Measurements from ENCODE around the gene INPP4B.

Gene INPP4B

GRCh38 chr4:142366769-142367181 is 479.3 kb downstream of the INPP4B start:
- H3K27me3 ChIP-seq (ENCODE audit: control insufficient read depth, insufficient read depth, low read length), result no peaks in the 10 kb centered on the region
- H3K79me2 ChIP-seq, result no peaks in the 10 kb centered on the region
- H3K9ac ChIP-seq, result no peak overlapping the region
- no peak overlapping the region for H2AFZ ChIP-seq
- no peaks in the 10 kb centered on the region for H3K9me3 ChIP-seq (ENCODE audit: control insufficient read depth, low read length)
- no peak overlapping the region for H3K4me2 ChIP-seq (ENCODE audit: low read length)
- no peak overlapping the region for H3K4me3 ChIP-seq (ENCODE audit: low read depth, low read length)
- no peak overlapping the region for H3K27ac ChIP-seq
- no peaks in the 10 kb centered on the region for H3K4me1 ChIP-seq
- H3K36me3 ChIP-seq (ENCODE audit: control insufficient read depth, insufficient read depth, low read length), result no peaks in the 10 kb centered on the region
- TF ChIP-seq CTCF (IDR thresholded peaks at IDR 0.05), result no peak

- no peaks in the 10 kb centered on the region for H3K4me1 ChIP-seq
- no peak for TF ChIP-seq CTCF (IDR thresholded peaks at IDR 0.05)
- H3K79me2 ChIP-seq, result no peaks in the 10 kb centered on the region
- no peak overlapping the region for H3K4me3 ChIP-seq (ENCODE audit: low read depth, low read length)
- no peak overlapping the region for H3K4me2 ChIP-seq (ENCODE audit: low read length)
- H3K36me3 ChIP-seq (ENCODE audit: control insufficient read depth, insufficient read depth, low read length), result no peaks in the 10 kb centered on the region
- no peaks in the 10 kb centered on the region for H3K9me3 ChIP-seq (ENCODE audit: control insufficient read depth, low read length)
- no peak overlapping the region for H3K27ac ChIP-seq
- H3K9ac ChIP-seq, result no peak overlapping the region
- H2AFZ ChIP-seq, result no peak overlapping the region
- no peaks in the 10 kb centered on the region for H3K27me3 ChIP-seq (ENCODE audit: control insufficient read depth, insufficient read depth, low read length)
Observed at GRCh38 chr4:142365391-142365790, 480.7 kb downstream of the INPP4B start.

GRCh38 chr4:142363686-142364085 is 482.4 kb downstream of the INPP4B start:
- H3K4me3 ChIP-seq (ENCODE audit: low read depth, low read length), result no peak overlapping the region
- H3K36me3 ChIP-seq (ENCODE audit: control insufficient read depth, insufficient read depth, low read length), result no peaks in the 10 kb centered on the region
- no peaks in the 10 kb centered on the region for H3K4me1 ChIP-seq
- no peak for TF ChIP-seq CTCF (IDR thresholded peaks at IDR 0.05)
- H3K9me3 ChIP-seq (ENCODE audit: control insufficient read depth, low read length), result no peaks in the 10 kb centered on the region
- no peak overlapping the region for H3K9ac ChIP-seq
- H3K79me2 ChIP-seq, result no peaks in the 10 kb centered on the region
- H3K4me2 ChIP-seq (ENCODE audit: low read length), result no peak overlapping the region
- H3K27ac ChIP-seq, result no peak overlapping the region
- H2AFZ ChIP-seq, result no peak overlapping the region
- no peaks in the 10 kb centered on the region for H3K27me3 ChIP-seq (ENCODE audit: control insufficient read depth, insufficient read depth, low read length)

- Histone ChIP-seq H3K27ac (no peak overlapping the region), H3K4me2 (ENCODE audit: low read length) (no peak overlapping the region), H2AFZ (no peak overlapping the region), H3K9ac (no peak overlapping the region), H3K27me3 (ENCODE audit: control insufficient read depth, insufficient read depth, low read length) (no peaks in the 10 kb centered on the region), H3K79me2 (no peaks in the 10 kb centered on the region), H3K4me3 (ENCODE audit: low read depth, low read length) (no peak overlapping the region), H3K36me3 (ENCODE audit: control insufficient read depth, insufficient read depth, low read length) (no peaks in the 10 kb centered on the region), H3K9me3 (ENCODE audit: control insufficient read depth, low read length) (no peaks in the 10 kb centered on the region), H3K4me1 (no peaks in the 10 kb centered on the region)
- TF ChIP-seq CTCF (IDR thresholded peaks at IDR 0.05), result no peak
Observed at GRCh38 chr4:142361981-142362380, 484.1 kb downstream of the INPP4B start.

- Histone ChIP-seq H3K79me2 (no peaks in the 10 kb centered on the region), H3K4me3 (ENCODE audit: low read depth, low read length) (no peak overlapping the region), H3K4me1 (no peaks in the 10 kb centered on the region), H3K4me2 (ENCODE audit: low read length) (no peak overlapping the region), H3K9ac (no peak overlapping the region), H3K36me3 (ENCODE audit: control insufficient read depth, insufficient read depth, low read length) (no peaks in the 10 kb centered on the region), H3K27ac (no peak overlapping the region), H2AFZ (no peak overlapping the region), H3K27me3 (ENCODE audit: control insufficient read depth, insufficient read depth, low read length) (no peaks in the 10 kb centered on the region), H3K9me3 (ENCODE audit: control insufficient read depth, low read length) (no peaks in the 10 kb centered on the region)
- no peak for TF ChIP-seq CTCF (IDR thresholded peaks at IDR 0.05)
Observed at GRCh38 chr4:142360657-142361056, 485.4 kb downstream of the INPP4B start.

Data from parathyroid adenoma (tissue), 2 donors.